Adipocyte (in vitro differentiated cells): ENCODE results near the gene SCRT2.

Source experiments
- DNase-seq: peaks from one replicate; pipeline ENCODE4 v3.0.0-alpha.2; 2015; ENCODE audit warnings: low read depth
- H3K27me3 ChIP-seq: replicated peaks from 2 replicates; pipeline ENCODE4 v1.7.0; 2013; ENCODE audit warnings: mild to moderate bottlenecking, low read length, moderate library complexity; ENCODE audit not compliant: control insufficient read depth, insufficient read depth
- H3K36me3 ChIP-seq: 2 replicates; pipeline ENCODE4 v1.7.0; 2013; ENCODE audit warnings: low read length, mild to moderate bottlenecking, moderate library complexity; ENCODE audit not compliant: control insufficient read depth, insufficient read depth, severe bottlenecking
- H3K4me1 ChIP-seq: 2 replicates; pipeline ENCODE4 v1.7.0; 2013; ENCODE audit warnings: mild to moderate bottlenecking, low read length, moderate library complexity; ENCODE audit not compliant: control insufficient read depth, insufficient read depth
- H3K4me3 ChIP-seq: 2 replicates; pipeline ENCODE4 v1.7.0; 2013; ENCODE audit warnings: mild to moderate bottlenecking, low read length, moderate library complexity
- H3K9ac ChIP-seq: 2 replicates; pipeline ENCODE4 v1.7.0; 2013; ENCODE audit warnings: mild to moderate bottlenecking, low read length, moderate library complexity
- H3K9me3 ChIP-seq: 2 replicates; pipeline ENCODE4 v1.7.0; 2013; ENCODE audit warnings: mild to moderate bottlenecking, low read length, moderate library complexity; ENCODE audit not compliant: control insufficient read depth

Gene SCRT2

GRCh38 chr20:662277-663192 is 13.1 kb downstream of the SCRT2 start:
- no peak overlapping the region for H3K9ac ChIP-seq
- peaks cover 42% of the 10 kb centered on the region for H3K27me3 ChIP-seq
- no peak overlapping the region for H3K4me3 ChIP-seq
- H3K36me3 ChIP-seq, result no peaks in the 10 kb centered on the region
- no peaks in the 10 kb centered on the region for H3K9me3 ChIP-seq
- H3K4me1 ChIP-seq, result peaks cover 11% of the 10 kb centered on the region
- DNase-seq, result no peak

GRCh38 chr20:661474-662270 is 13.9 kb downstream of the SCRT2 start:
- Histone ChIP-seq H3K9me3 (no peaks in the 10 kb centered on the region), H3K36me3 (no peaks in the 10 kb centered on the region), H3K4me3 (no peak overlapping the region), H3K9ac (no peak overlapping the region), H3K4me1 (peaks cover 11% of the 10 kb centered on the region), H3K27me3 (peaks cover 39% of the 10 kb centered on the region)
- no peak for DNase-seq

GRCh38 chr20:658731-659291 is 16.8 kb downstream of the SCRT2 start:
- H3K27me3 ChIP-seq, result peaks cover 19% of the 10 kb centered on the region
- no peaks in the 10 kb centered on the region for H3K36me3 ChIP-seq
- DNase-seq, result no peak
- H3K4me1 ChIP-seq, result peaks cover 18% of the 10 kb centered on the region
- no peaks in the 10 kb centered on the region for H3K9me3 ChIP-seq
- H3K9ac ChIP-seq, result no peak overlapping the region
- H3K4me3 ChIP-seq, result no peak overlapping the region

- DNase-seq, result no peak
These were observed 17.4 kb downstream of the SCRT2 start for GRCh38 chr20:658202-658601.

GRCh38 chr20:655726-656624 is 19.6 kb downstream of the SCRT2 start:
- Histone ChIP-seq H3K36me3 (peaks cover under 1% of the 10 kb centered on the region), H3K4me3 (no peak overlapping the region), H3K9me3 (no peaks in the 10 kb centered on the region), H3K4me1 (peaks cover 29% of the 10 kb centered on the region), H3K27me3 (no peaks in the 10 kb centered on the region), H3K9ac (no peak overlapping the region)
- DNase-seq, result no peak

More at GRCh38 chr20:658202-658601, 17.4 kb downstream of the SCRT2 start:
- Histone ChIP-seq H3K27me3 (peaks cover 18% of the 10 kb centered on the region), H3K36me3 (no peaks in the 10 kb centered on the region), H3K9me3 (no peaks in the 10 kb centered on the region), H3K4me1 (peaks cover 21% of the 10 kb centered on the region), H3K4me3 (no peak overlapping the region), H3K9ac (no peak overlapping the region)

GRCh38 chr20:654417-654750 is 21.2 kb downstream of the SCRT2 start:
- DNase-seq, result no peak
- peaks cover 25% of the 10 kb centered on the region for H3K4me1 ChIP-seq

GRCh38 chr20:653590-654416 is 21.8 kb downstream of the SCRT2 start:
- peaks cover 20% of the 10 kb centered on the region for H3K36me3 ChIP-seq
- no peaks in the 10 kb centered on the region for H3K27me3 ChIP-seq
- H3K9ac ChIP-seq, result peak overlapping the region; percentile 94
- H3K9me3 ChIP-seq, result no peaks in the 10 kb centered on the region
- H3K4me1 ChIP-seq, result peaks cover 25% of the 10 kb centered on the region
- H3K4me3 ChIP-seq, result peak overlapping the region; percentile 99
- no peak for DNase-seq

More at GRCh38 chr20:654417-654750, 21.2 kb downstream of the SCRT2 start:
- Histone ChIP-seq H3K9ac (no peak overlapping the region), H3K4me3 (no peak overlapping the region), H3K27me3 (no peaks in the 10 kb centered on the region), H3K36me3 (peaks cover 15% of the 10 kb centered on the region), H3K9me3 (no peaks in the 10 kb centered on the region)

- Histone ChIP-seq H3K4me1 (peaks cover 25% of the 10 kb centered on the region), H3K4me3 (peak within 1 kb of the TSS; percentile 99), H3K27me3 (no peaks in the 10 kb centered on the region), H3K9ac (peak within 1 kb of the TSS; percentile 94), H3K9me3 (no peaks in the 10 kb centered on the region), H3K36me3 (peaks cover 27% of the 10 kb centered on the region)
- DNase-seq, result peak; percentile 98
These were observed 22.5 kb downstream of the SCRT2 start, which contains the start of gene SRXN1 for GRCh38 chr20:653110-653589. SRXN1 (minus strand) TSS chr20:653200; CDS start chr20:653185, 15 bp downstream.

GRCh38 chr20:652615-653109 is 22.9 kb downstream of the SCRT2 start:
- H3K9me3 ChIP-seq, result no peaks in the 10 kb centered on the region
- peaks cover 25% of the 10 kb centered on the region for H3K4me1 ChIP-seq
- H3K27me3 ChIP-seq, result no peaks in the 10 kb centered on the region
- H3K4me3 ChIP-seq, result peak overlapping the region; percentile 99
- H3K9ac ChIP-seq, result peak overlapping the region; percentile 94
- peaks cover 32% of the 10 kb centered on the region for H3K36me3 ChIP-seq
- no peak for DNase-seq
